B cell (primary cell): Measurements from ENCODE around the gene INTS14. TPM values are rescaled to one million over a fixed set of nuclear protein-coding genes. Genes with fewer than 3 reads are reported as not detected.

Source experiments
- ATAC-seq: fragments of 200-7000 bp; cut with Tn5 transposase; one replicate; pipeline ENCODE4 v1.10.0; 2021; ENCODE audit warnings: low read depth, mild to moderate bottlenecking, moderate number of reproducible peaks, moderate library complexity
- CTCF ChIA-PET: fragments of 350-600 bp; sonication (Branson Sonifier 250); formaldehyde crosslinking; loops from one replicate; lab custom pipeline; 2021; ENCODE audit warnings: antibody characterized with exemption, inconsistent platforms; lab: Charles Lee
- POLR2A ChIA-PET: fragments of 350-600 bp; sonication (Branson Sonifier 250); formaldehyde crosslinking; loops from one replicate; lab custom pipeline; 2021; ENCODE audit warnings: antibody characterized with exemption; lab: Charles Lee
- DNase-seq: peaks from one replicate; pipeline ENCODE4 v3.0.0; 2013
- H2AFZ ChIP-seq: 2 replicates; pipeline ENCODE4 v1.6.1; 2012; ENCODE audit warnings: mild to moderate bottlenecking, low read depth, low read length; ENCODE audit not compliant: insufficient read depth, poor library complexity, severe bottlenecking
- H3K27ac ChIP-seq, 2 donors: 1 replicate in 1 of 2; 2 replicates in 1 of 2; pipeline ENCODE4 v1.5.1; 2012 to 2013; ENCODE audit warnings: low read length in 2 of 2, mild to moderate bottlenecking in 2 of 2, moderate library complexity in 1 of 2
- H3K27me3 ChIP-seq, 4 experiments: fragments of 200-600 bp in 1 of 4; sonication (generic) in 1 of 4; replicated peaks in 1 of 4; 1 replicate in 2 of 4; 2 replicates in 2 of 4; pipeline versions ENCODE4 v1.6.1 to v1.7.0; 2013 to 2016; ENCODE audit warnings: low read length in 3 of 4, mild to moderate bottlenecking in 2 of 4, mixed read lengths in 1 of 4, moderate library complexity in 1 of 4; ENCODE audit not compliant: insufficient read depth in 4 of 4, control insufficient read depth in 3 of 4; ENCODE audit errors: control extremely low read depth in 1 of 4
- H3K36me3 ChIP-seq, 2 experiments: replicated peaks in 1 of 2; 1 replicate in 1 of 2; 2 replicates in 1 of 2; pipeline versions ENCODE4 v1.6.1 to v1.7.1; 2013; ENCODE audit warnings: low read length in 1 of 2; ENCODE audit not compliant: insufficient read depth in 2 of 2, control insufficient read depth in 1 of 2; ENCODE audit errors: control extremely low read depth in 1 of 2, extremely low read depth in 1 of 2
- H3K4me1 ChIP-seq, 2 donors: fragments of 200-600 bp in 1 of 2; sonication (generic) in 1 of 2; 1 replicate in 1 of 2; 2 replicates in 1 of 2; pipeline versions ENCODE4 v1.5.1 to v1.6.1; 2013 to 2017; ENCODE audit warnings: low read length in 2 of 2; ENCODE audit not compliant: control insufficient read depth in 2 of 2, insufficient read depth in 2 of 2
- H3K4me2 ChIP-seq: replicated peaks from 2 replicates; pipeline ENCODE3; 2012; ENCODE audit warnings: mild to moderate bottlenecking, low read depth, low read length; ENCODE audit not compliant: poor library complexity, severe bottlenecking
- H3K4me3 ChIP-seq, 5 experiments: fragments of 200-600 bp in 1 of 5; sonication (generic) in 1 of 5; 1 replicate in 3 of 5; 2 replicates in 2 of 5; pipeline versions ENCODE4 v1.5.1 to v1.7.0; 2011 to 2016; ENCODE audit warnings: low read length in 4 of 5, mild to moderate bottlenecking in 4 of 5, low read depth in 2 of 5, control low read depth in 1 of 5, moderate library complexity in 1 of 5; ENCODE audit not compliant: insufficient read depth in 1 of 5; ENCODE audit errors: control extremely low read depth in 1 of 5, extremely low read depth in 1 of 5
- H3K79me2 ChIP-seq: fragments of 200-600 bp; sonication (generic); one replicate; pipeline ENCODE4 v1.6.0; 2016; ENCODE audit warnings: low read length; ENCODE audit not compliant: control insufficient read depth, insufficient read depth
- H3K9ac ChIP-seq: fragments of 200-600 bp; sonication (generic); 2 replicates; pipeline ENCODE4 v1.6.1; 2017; ENCODE audit warnings: mild to moderate bottlenecking, low read length, moderate library complexity
- H3K9me3 ChIP-seq, 3 donors: one replicate each; pipeline versions ENCODE4 v1.6.1 to v1.7.1; 2013; ENCODE audit warnings: low read length in 2 of 3; ENCODE audit not compliant: control insufficient read depth in 2 of 3, insufficient read depth in 1 of 3; ENCODE audit errors: control extremely low read depth in 1 of 3
- H4K20me1 ChIP-seq: 2 replicates; pipeline ENCODE4 v1.6.0; 2012; ENCODE audit warnings: mild to moderate bottlenecking, low read length; ENCODE audit not compliant: insufficient read depth, control insufficient read depth, poor library complexity, severe bottlenecking
- H3K27ac Mint-ChIP-seq: one replicate; pipeline ENCODE4 v1.8.0; 2021; ENCODE audit warnings: mixed read lengths
- H3K27me3 Mint-ChIP-seq: one replicate; pipeline ENCODE4 v1.8.0; 2021; ENCODE audit warnings: mixed read lengths
- H3K4me1 Mint-ChIP-seq: one replicate; pipeline ENCODE4 v1.8.0; 2021; ENCODE audit warnings: mixed read lengths
- H3K4me3 Mint-ChIP-seq: one replicate; pipeline ENCODE4 v1.8.0; 2021; ENCODE audit warnings: mixed read lengths
- H3K9me3 Mint-ChIP-seq: one replicate; pipeline ENCODE4 v1.8.0; 2022; ENCODE audit warnings: mixed read lengths; ENCODE audit not compliant: insufficient read depth
- CTCF ChIP-seq: fragments of 200-600 bp; IDR thresholded peaks from one replicate; pipeline ENCODE4 v1.8.0; 2022; ENCODE audit warnings: antibody characterized with exemption, mild to moderate bottlenecking
- EZH2 ChIP-seq: IDR thresholded peaks from 2 replicates; pipeline ENCODE4 v1.6.1; 2012; ENCODE audit warnings: borderline replicate concordance, low read depth, mild to moderate bottlenecking, moderate library complexity, low read length; ENCODE audit not compliant: insufficient read depth, poor library complexity, severe bottlenecking
- WGBS: methylation state at CpG from one replicate; pipeline ENCODE4 v1.1.5; 2013; ENCODE audit warnings: missing lambda C conversion rate; ENCODE audit not compliant: insufficient coverage; 5-methylcytosine and 5-hydroxymethylcytosine counted together
- intact Hi-C: fragments of 100-400 bp; cut with micrococcal nuclease; formaldehyde crosslinking; loops from one replicate; pipeline ENCODE4 v1.10.0; 2022
- polyA plus RNA-seq: library from polyadenylated mRNA; depleted of rRNA; stranded (reverse); fragments of >200 nt; gene quantifications from 2 replicates; pipeline ENCODE4 v1.2.3, GENCODE V29; 2012
- total RNA-seq, 2 donors: library from RNA; stranded (reverse); fragments of 120-200 nt in 1 of 2; gene quantifications; 1 replicate in 1 of 2; 2 replicates in 1 of 2; pipeline versions ENCODE4 v1.2.3 to v1.2.4, GENCODE V29; 2013 to 2022

INTS14 gene
- total and polyA plus RNA-seq, 2 donors (not counting 1 experiment from before 2014, with no cell fraction given): 19.3 to 39.0 TPM

GRCh38 chr15:65611888-65612615 is 1.1 kb upstream of the INTS14 start:
- Histone ChIP-seq H3K79me2 (peaks cover 8% of the 10 kb centered on the region), H3K9me3 (no peaks in the 10 kb centered on the region), H3K4me1 (peaks cover 17 to 21% of the 10 kb centered on the region in 2 donors), H3K27me3 (no peaks in the 10 kb centered on the region), H3K4me2 (peak overlapping the region; percentile 76), H3K27ac (peak overlapping the region; percentile 78 to 95), H4K20me1 (no peaks in the 10 kb centered on the region), H3K4me3 (peak overlapping the region; percentile 61 to 90 (median 85)), H3K9ac (peak overlapping the region; percentile 89), H2AFZ (peak overlapping the region; percentile 93), H3K36me3 (no peaks in the 10 kb centered on the region)
- POLR2A ChIA-PET: no interaction called here
- CTCF ChIA-PET: interaction anchor here (1.4 to 2.6 kb wide), 3 partner anchors 16 to 257 kb away, joined by 3 to 9 read pairs (median 7); partner anchors contain the start of gene RAB11A
- WGBS: 88% methylated on average over 3 of the region's 5 CpGs
- TF ChIP-seq CTCF (no peak), EZH2 (no peak)
- Mint-ChIP-seq H3K4me1 (peaks cover 38% of the 10 kb centered on the region), H3K27ac (peak overlapping the region; percentile 98), H3K9me3 (no peaks in the 10 kb centered on the region), H3K27me3 (no peaks in the 10 kb centered on the region), H3K4me3 (peak overlapping the region; percentile 99)
- ATAC-seq (no peak), DNase-seq (peak; percentile 33)
- intact Hi-C loops: loop anchor here (1.0 kb wide), 3 partner anchors 95 to 257 kb away; partner anchors contain the start of genes DPP8 and RAB11A

GRCh38 chr15:65603559-65603958 is 7.4 kb downstream of the INTS14 start:
- TF ChIP-seq EZH2 (no peak), CTCF (no peak)
- Histone ChIP-seq H3K36me3 (peaks cover 2 to 25% of the 10 kb centered on the region in 2 experiments), H3K9me3 (no peaks in the 10 kb centered on the region), H4K20me1 (no peaks in the 10 kb centered on the region), H3K27me3 (no peaks in the 10 kb centered on the region), H2AFZ (no peak overlapping the region), H3K9ac (no peak overlapping the region), H3K79me2 (no peaks in the 10 kb centered on the region), H3K4me3 (no peak overlapping the region), H3K4me2 (no peak overlapping the region), H3K4me1 (no peaks in the 10 kb centered on the region), H3K27ac (no peak overlapping the region)
- ChIA-PET CTCF (no interaction called here), POLR2A (interaction anchor here (0.6 kb wide), 1 partner anchor 184 kb away, joined by 3 read pairs; no protein-coding TSS in a partner anchor)
- intact Hi-C loops: no loop called here
- no peak overlapping the region for H3K4me3 Mint-ChIP-seq
- H3K27me3 Mint-ChIP-seq: no peaks in the 10 kb centered on the region
- peaks cover 4% of the 10 kb centered on the region for H3K4me1 Mint-ChIP-seq
- ATAC-seq: no peak
- no peak overlapping the region for H3K27ac Mint-ChIP-seq
- no CpG with 5 or more reads among the region's 1 CpG for WGBS
- H3K9me3 Mint-ChIP-seq: no peaks in the 10 kb centered on the region
- DNase-seq: no peak
